Measurements from ENCODE around the gene MZF1. TPM values are rescaled to one million over a fixed set of nuclear protein-coding genes. Genes with fewer than 3 reads are reported as not detected.

MZF1 gene
- total and polyA plus RNA-seq, 10 of the 15 experiments (the other 5 are each of a cell fraction or from before 2014, with no cell fraction given) = 0.38 to 14.7 (median 7.2) TPM

DNA sequence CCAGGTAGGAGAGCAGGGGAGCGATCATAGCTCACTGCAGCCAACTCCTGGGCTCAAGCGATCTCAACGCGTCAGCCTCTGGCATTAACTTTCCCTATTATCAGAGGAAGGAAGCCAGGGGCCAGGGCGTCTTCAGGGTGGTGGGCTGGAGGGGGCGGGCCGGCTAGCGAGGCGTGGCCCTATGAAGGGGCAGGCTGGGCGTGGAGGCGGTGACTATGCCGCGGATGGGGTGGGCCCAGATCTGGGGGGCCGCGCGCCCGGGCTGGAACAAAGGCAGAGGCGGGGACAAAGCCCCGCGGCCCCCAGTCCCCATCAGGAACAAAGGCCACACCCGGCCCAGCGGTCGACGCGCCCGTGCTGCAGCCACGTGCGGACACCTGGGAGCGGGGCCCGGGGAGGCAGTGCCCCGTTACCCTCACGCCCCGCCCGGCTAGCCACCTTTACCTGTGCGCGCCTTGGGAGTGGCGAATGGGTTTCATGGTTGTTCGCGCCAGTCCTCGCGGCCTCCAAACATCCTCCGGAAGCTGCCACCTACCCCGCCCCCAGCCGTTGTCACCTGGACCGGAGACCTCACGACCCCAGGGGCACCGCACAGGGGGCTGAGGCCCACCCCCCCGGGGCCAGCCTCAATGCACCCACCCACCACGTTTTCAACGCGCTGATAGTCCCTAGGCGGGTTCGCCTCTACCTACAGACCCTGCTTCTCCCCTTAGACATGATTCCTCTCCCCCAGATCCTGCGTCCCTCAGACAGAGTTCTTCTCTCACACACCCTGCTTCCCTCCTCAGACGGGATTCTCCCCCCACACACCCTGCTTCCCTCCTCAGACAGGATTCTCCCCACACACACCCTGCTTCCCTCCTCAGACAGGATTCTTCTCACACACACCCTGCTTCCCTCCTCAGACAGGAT is 34.6 kb downstream of the MZF1 start (continued):
- no peak for TF ChIP-seq CEBPZ (IDR thresholded peaks at IDR 0.05; ENCODE audit: low read depth, low read length)
- no peak for TF ChIP-seq HDGF (IDR thresholded peaks at IDR 0.05)
- no peak for TF ChIP-seq SMAD1 (IDR thresholded peaks at IDR 0.05; ENCODE audit: low read depth, partially characterized antibody)
- no peak for TF ChIP-seq CHD1 (IDR thresholded peaks at IDR 0.05; ENCODE audit: low read depth, low read length)
- no peak for TF ChIP-seq RFX5 (IDR thresholded peaks at IDR 0.05; ENCODE audit: low read depth, low read length)
- no peak for TF ChIP-seq TAF1 (IDR thresholded peaks at IDR 0.05; ENCODE audit: borderline replicate concordance, low read depth, low read length)
- no peak for TF ChIP-seq HCFC1 (IDR thresholded peaks at IDR 0.05; ENCODE audit: low read length)
- TF ChIP-seq CREM (IDR thresholded peaks at IDR 0.05; ENCODE audit: low read depth) = no peak
- no peak for TF ChIP-seq CBFB (IDR thresholded peaks at IDR 0.05; ENCODE audit: low read depth)
- no peak for TF ChIP-seq TCF3 (IDR thresholded peaks at IDR 0.05; ENCODE audit: borderline replicate concordance, insufficient read depth, low read depth, low read length)
- TF ChIP-seq SIX5 (IDR thresholded peaks at IDR 0.05; ENCODE audit: low read depth, low read length, severe bottlenecking) = no peak
- no peak for TF ChIP-seq EED (IDR thresholded peaks at IDR 0.05; ENCODE audit: low read depth)
- TF ChIP-seq PAX5 (IDR thresholded peaks at IDR 0.05; ENCODE audit: borderline replicate concordance, low read depth, low read length) = no peak
- TF ChIP-seq ZNF687 (IDR thresholded peaks at IDR 0.05) = 0 out of 2 replicates have a peak, but pooled peaks have one; percentile 31
- TF ChIP-seq, protein P1, sequence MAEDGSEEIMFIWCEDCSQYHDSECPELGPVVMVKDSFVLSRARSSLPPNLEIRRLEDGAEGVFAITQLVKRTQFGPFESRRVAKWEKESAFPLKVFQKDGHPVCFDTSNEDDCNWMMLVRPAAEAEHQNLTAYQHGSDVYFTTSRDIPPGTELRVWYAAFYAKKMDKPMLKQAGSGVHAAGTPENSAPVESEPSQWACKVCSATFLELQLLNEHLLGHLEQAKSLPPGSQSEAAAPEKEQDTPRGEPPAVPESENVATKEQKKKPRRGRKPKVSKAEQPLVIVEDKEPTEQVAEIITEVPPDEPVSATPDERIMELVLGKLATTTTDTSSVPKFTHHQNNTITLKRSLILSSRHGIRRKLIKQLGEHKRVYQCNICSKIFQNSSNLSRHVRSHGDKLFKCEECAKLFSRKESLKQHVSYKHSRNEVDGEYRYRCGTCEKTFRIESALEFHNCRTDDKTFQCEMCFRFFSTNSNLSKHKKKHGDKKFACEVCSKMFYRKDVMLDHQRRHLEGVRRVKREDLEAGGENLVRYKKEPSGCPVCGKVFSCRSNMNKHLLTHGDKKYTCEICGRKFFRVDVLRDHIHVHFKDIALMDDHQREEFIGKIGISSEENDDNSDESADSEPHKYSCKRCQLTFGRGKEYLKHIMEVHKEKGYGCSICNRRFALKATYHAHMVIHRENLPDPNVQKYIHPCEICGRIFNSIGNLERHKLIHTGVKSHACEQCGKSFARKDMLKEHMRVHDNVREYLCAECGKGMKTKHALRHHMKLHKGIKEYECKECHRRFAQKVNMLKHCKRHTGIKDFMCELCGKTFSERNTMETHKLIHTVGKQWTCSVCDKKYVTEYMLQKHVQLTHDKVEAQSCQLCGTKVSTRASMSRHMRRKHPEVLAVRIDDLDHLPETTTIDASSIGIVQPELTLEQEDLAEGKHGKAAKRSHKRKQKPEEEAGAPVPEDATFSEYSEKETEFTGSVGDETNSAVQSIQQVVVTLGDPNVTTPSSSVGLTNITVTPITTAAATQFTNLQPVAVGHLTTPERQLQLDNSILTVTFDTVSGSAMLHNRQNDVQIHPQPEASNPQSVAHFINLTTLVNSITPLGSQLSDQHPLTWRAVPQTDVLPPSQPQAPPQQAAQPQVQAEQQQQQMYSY (CRISPR knock-in tag; IDR thresholded peaks at IDR 0.05) = no peak
- TF ChIP-seq RAD51 (IDR thresholded peaks at IDR 0.05) = no peak
- no peak for TF ChIP-seq LARP7 (IDR thresholded peaks at IDR 0.05)
- TF ChIP-seq MYB (IDR thresholded peaks at IDR 0.05; ENCODE audit: borderline replicate concordance, low read depth, low read length) = no peak
- TF ChIP-seq MTA3 (IDR thresholded peaks at IDR 0.05; ENCODE audit: borderline replicate concordance, low read length) = no peak
- no peak for TF ChIP-seq SMARCA5 (IDR thresholded peaks at IDR 0.05)
- TF ChIP-seq ZNF274 (IDR thresholded peaks at IDR 0.05; ENCODE audit: insufficient read depth, insufficient read length) = no peak
